LNCAP (cell line): ENCODE measurements around the gene UBQLN1.

Experiments used
- CTCF ChIP-seq: fragments of 450-650 bp; IDR thresholded peaks from 2 replicates; pipeline ENCODE4 v1.5.1; 2017; ENCODE audit warnings: mild to moderate bottlenecking

Gene UBQLN1

GRCh38 chr9:83617299-83617698 is 90.5 kb downstream of the UBQLN1 start:
- no peak for TF ChIP-seq CTCF
